K562 (cell line): ENCODE data around the gene GLI3. TPM values are rescaled to one million over a fixed set of nuclear protein-coding genes. Genes with fewer than 3 reads are reported as not detected.

Experiments
- ATAC-seq: fragments of 200-7000 bp; cut with Tn5 transposase; 3 replicates; pipeline ENCODE4 v1.9.1; 2020; ENCODE audit warnings: moderate library complexity
- BruUV-seq: library from RNA; stranded (reverse); fragments of 400-500 nt; replicated peaks from 2 replicates; lab custom pipeline; 2021; lab: Mats Ljungman, UMichigan
- CTCF ChIA-PET: fragments of 300-600 bp; formaldehyde crosslinking; extraction: SDS; loops from one replicate; lab custom pipeline; 2021; ENCODE audit warnings: low intra/inter-chr PET ratio; lab: Yijun Ruan, JAX
- POLR2A ChIA-PET: fragments of 300-600, 350-650 bp; sonication (Branson Sonifier 250); formaldehyde crosslinking; extraction: SDS; loops from one replicate; lab custom pipeline; 2021; ENCODE audit warnings: antibody characterized with exemption, inconsistent platforms; lab: Yijun Ruan, JAX
- DNase-seq, 4 experiments: peaks; one replicate each; pipeline versions ENCODE4 v3.0.0 to v3.0.0-alpha.2; 2011 to 2018; ENCODE audit warnings: low spot score in 3 of 4, mixed read lengths in 3 of 4; ENCODE audit errors: extremely low read depth in 1 of 4
- FAIRE-seq: peaks from 2 replicates; lab custom pipeline; 2011; peaks lifted over from hg19 to GRCh38; lab: Jason Lieb, UNC
- H2AFZ ChIP-seq: 2 replicates; pipeline ENCODE4 v1.6.0; 2011; ENCODE audit warnings: low read depth, low read length, control low read depth, inconsistent platforms
- H3K27ac ChIP-seq: fragments of 200-600 bp; 3 replicates; pipeline ENCODE4 v1.8.0; 2011; ENCODE audit warnings: low read depth, mild to moderate bottlenecking, control low read depth, inconsistent platforms, low read length, moderate library complexity, mixed read lengths; ENCODE audit errors: extremely low read depth
- H3K27me3 ChIP-seq, 2 experiments: fragments of 300-600 bp in 1 of 2; 2 replicates in 1 of 2; 3 replicates in 1 of 2; pipeline versions ENCODE4 v1.6.0 to v1.8.0; 2011; ENCODE audit warnings: inconsistent platforms in 2 of 2, low read length in 2 of 2, mild to moderate bottlenecking in 1 of 2, mixed read lengths in 1 of 2, moderate library complexity in 1 of 2; ENCODE audit not compliant: control insufficient read depth in 2 of 2, insufficient read depth in 2 of 2
- H3K36me3 ChIP-seq: fragments of 300-600 bp; 3 replicates; pipeline ENCODE4 v1.8.0; 2011; ENCODE audit warnings: mild to moderate bottlenecking, low read length, inconsistent platforms; ENCODE audit not compliant: control insufficient read depth, insufficient read depth
- H3K4me1 ChIP-seq, 2 experiments: fragments of 200-600 bp in 1 of 2; replicated peaks in 1 of 2; 2 replicates in 1 of 2; 3 replicates in 1 of 2; pipeline versions ENCODE4 v1.5.1 to v1.8.0; 2011; ENCODE audit warnings: inconsistent platforms in 2 of 2, low read length in 2 of 2, mild to moderate bottlenecking in 1 of 2, mixed read lengths in 1 of 2, moderate library complexity in 1 of 2; ENCODE audit not compliant: control insufficient read depth in 2 of 2, insufficient read depth in 2 of 2
- H3K4me2 ChIP-seq: 2 replicates; pipeline ENCODE4 v1.6.1; 2011; ENCODE audit warnings: low read length, control low read depth, inconsistent platforms, mixed read lengths; ENCODE audit not compliant: insufficient read depth
- H3K4me3 ChIP-seq: fragments of 200-600 bp; sonication (generic), shearing (Covaris generic); 2 replicates; pipeline ENCODE4 v1.5.1; 2016; ENCODE audit warnings: control low read depth, inconsistent platforms
- H3K79me2 ChIP-seq: fragments of 200-600 bp; 3 replicates; pipeline ENCODE4 v1.8.0; 2011; ENCODE audit warnings: low read length, inconsistent platforms; ENCODE audit not compliant: control insufficient read depth, insufficient read depth
- H3K9ac ChIP-seq, 2 experiments: 2 replicates each; pipeline versions ENCODE4 v1.6.0 to v1.6.1; 2011; ENCODE audit warnings: low read depth in 2 of 2, low read length in 2 of 2, control low read depth in 1 of 2, inconsistent platforms in 1 of 2, mild to moderate bottlenecking in 1 of 2, mixed read lengths in 1 of 2; ENCODE audit not compliant: insufficient read depth in 1 of 2
- H3K9me1 ChIP-seq: one replicate; pipeline ENCODE4 v1.6.0; 2011; ENCODE audit warnings: inconsistent platforms, mild to moderate bottlenecking, low read length, moderate library complexity; ENCODE audit not compliant: control insufficient read depth, insufficient read depth
- H3K9me3 ChIP-seq: replicated peaks from 2 replicates; pipeline ENCODE4 v1.5.1; 2011; ENCODE audit warnings: low read depth, low read length, inconsistent platforms; ENCODE audit not compliant: control insufficient read depth, insufficient read depth
- H4K20me1 ChIP-seq: replicated peaks from 2 replicates; pipeline ENCODE4 v1.6.1; 2011; ENCODE audit warnings: low read length, inconsistent platforms, mixed read lengths; ENCODE audit not compliant: control insufficient read depth, insufficient read depth
- CAMTA2 ChIP-seq: fragments of 250-450 bp; sonication (Bioruptor Pico); conservative IDR thresholded peaks from 2 replicates; pipeline ENCODE4 v1.5.1; 2022
- CCNT2 ChIP-seq: IDR thresholded peaks from 2 replicates; pipeline ENCODE4 v1.6.1; 2011; ENCODE audit warnings: borderline replicate concordance, low read depth, mild to moderate bottlenecking, moderate library complexity, mixed read lengths, low read length; ENCODE audit not compliant: insufficient read length; ENCODE audit errors: extremely low read depth
- DNMT1 ChIP-seq: fragments of 450-650 bp; IDR thresholded peaks from 2 replicates; pipeline ENCODE4 v1.6.1; 2016; ENCODE audit warnings: antibody characterized with exemption, mild to moderate bottlenecking
- FOSL1 ChIP-seq: fragments of 200-800 bp; sonication (Bioruptor generic); conservative IDR thresholded peaks from 2 replicates; pipeline ENCODE4 v1.6.1; 2016; ENCODE audit warnings: missing genetic modification characterization, missing compliant biosample characterization
- L3MBTL2 ChIP-seq: fragments of 450-650 bp; IDR thresholded peaks from 2 replicates; pipeline ENCODE4 v1.6.1; 2016; ENCODE audit warnings: mild to moderate bottlenecking, moderate library complexity
- MBD2 ChIP-seq: sonication (generic); IDR thresholded peaks from 2 replicates; pipeline ENCODE4 v1.6.1; 2016; ENCODE audit warnings: low read depth, borderline replicate concordance
- MEIS2 ChIP-seq: fragments of 450-650 bp; IDR thresholded peaks from 2 replicates; pipeline ENCODE4 v1.6.1; 2014; ENCODE audit warnings: mild to moderate bottlenecking; ENCODE audit not compliant: partially characterized antibody
- POLR2B ChIP-seq: fragments of 450-650 bp; IDR thresholded peaks from 2 replicates; pipeline ENCODE4 v1.6.1; 2018; ENCODE audit warnings: low read depth; ENCODE audit not compliant: partially characterized antibody
- SAFB ChIP-seq: fragments of 200-400 bp; formaldehyde crosslinking; IDR thresholded peaks from 2 replicates; pipeline ENCODE4 v1.6.1; 2017; ENCODE audit warnings: low read depth, low read length, borderline replicate concordance
- TBL1XR1 ChIP-seq, 2 experiments: IDR thresholded peaks; 2 replicates each; pipeline ENCODE4 v1.6.1; 2012; ENCODE audit warnings: improper control_type of control experiment in 2 of 2, low read length in 2 of 2, mild to moderate bottlenecking in 1 of 2
- ZNF239 ChIP-seq: fragments of 250-450 bp; sonication (Bioruptor Pico); IDR thresholded peaks from 2 replicates; pipeline ENCODE4 v1.4.0; 2020; ENCODE audit warnings: mild to moderate bottlenecking
- ZNF41 ChIP-seq: fragments of 250-450 bp; sonication (Bioruptor Pico); conservative IDR thresholded peaks from 2 replicates; pipeline ENCODE4 v1.4.0; 2020; ENCODE audit warnings: mild to moderate bottlenecking
- WGBS: fragments of 100-300 bp; shearing (Covaris generic); methylation state at CpG from one replicate; pipeline ENCODE4 v1.1.6; 2016; ENCODE audit warnings: low coverage, mixed read lengths; ENCODE audit not compliant: insufficient coverage; ENCODE audit errors: missing lambda C conversion rate; 5-methylcytosine and 5-hydroxymethylcytosine counted together
- in situ Hi-C: fragments of 300-500 bp; cut with MboI; formaldehyde crosslinking; loops from 4 replicates; pipeline ENCODE4 v1.15.0; 2018; ENCODE audit warnings: inconsistent platforms, mixed read lengths
- intact Hi-C: fragments of 100-400 bp; cut with micrococcal nuclease; formaldehyde crosslinking; loops from 2 replicates; pipeline ENCODE4 v1.14.2; 2022
- polyA plus RNA-seq, 8 experiments: library from polyadenylated mRNA; depleted of rRNA in 4 of 8; stranded (reverse) in 5 of 8; unstranded in 3 of 8; fragments of >200 nt; fragmentation: Nextera tagmentation in 2 of 8; fragmentation: Illumina TruSeq in 1 of 8; extraction: Ambion mirVana in 2 of 8; extraction: Trizol in 1 of 8; gene quantifications; 2 replicates each; pipeline versions ENCODE4 v1.2.1 to v1.2.3, GENCODE V29; 2011 to 2014; ENCODE audit warnings: inconsistent platforms in 1 of 8, missing spikeins in 1 of 8
- total RNA-seq, 7 experiments: library from RNA; depleted of rRNA in 6 of 7; stranded (reverse); fragments of >200 nt in 6 of 7; fragmentation: Illumina TruSeq in 2 of 7; extraction: Trizol in 2 of 7; gene quantifications; 2 replicates each; pipeline versions ENCODE4 v1.2.1 to v1.2.3, GENCODE V29; 2011 to 2021; ENCODE audit warnings: low replicate concordance in 1 of 7
- TF ChIP-seq, protein P1 (sequence below): fragments of 250-450 bp; sonication (Bioruptor Pico); IDR thresholded peaks from 2 replicates; pipeline ENCODE4 v1.9.0; 2021; ENCODE audit warnings: mild to moderate bottlenecking, inconsistent platforms
- TF ChIP-seq, protein P2 (sequence below): fragments of 250-450 bp; sonication (Bioruptor Pico); IDR thresholded peaks from 2 replicates; pipeline ENCODE4 v1.8.0; 2021; ENCODE audit warnings: mild to moderate bottlenecking, moderate library complexity
- TF ChIP-seq, protein P3 (sequence below): fragments of 450-650 bp; formaldehyde crosslinking; IDR thresholded peaks from 2 replicates; pipeline ENCODE4 v1.4.0; 2020; ENCODE audit warnings: mild to moderate bottlenecking, moderate library complexity

GLI3 gene
- total and polyA plus RNA-seq, 9 of the 15 experiments (the other 6 are each of a cell fraction or from before 2014, with no cell fraction given), result 0.01 to 0.18 (median 0.07) TPM; not detected in 6

DNA sequence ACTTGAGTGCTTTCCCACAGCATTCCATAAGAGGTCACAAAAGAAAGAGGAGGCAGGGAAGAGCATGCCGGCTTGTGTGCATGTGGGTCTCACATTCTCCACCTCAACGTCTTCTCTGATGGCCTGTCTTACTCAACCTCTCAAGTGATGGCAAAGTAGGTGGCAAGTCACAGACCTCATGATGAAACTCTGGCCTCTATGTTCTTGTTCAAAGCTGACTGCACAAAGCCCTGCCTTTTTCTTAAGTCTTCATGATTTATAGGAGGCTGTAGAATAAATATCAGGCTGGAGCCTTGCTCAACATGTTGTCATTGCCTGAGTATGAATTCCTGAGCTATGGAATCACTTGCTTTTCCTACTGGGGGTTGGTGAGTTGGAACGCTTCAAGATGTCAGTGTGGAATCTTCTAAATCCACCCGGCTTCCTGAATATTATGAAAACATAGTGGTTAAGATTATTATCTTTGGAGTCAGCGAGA, 320.5 kb downstream of the GLI3 start (continued):
- TF ChIP-seq, protein P1, sequence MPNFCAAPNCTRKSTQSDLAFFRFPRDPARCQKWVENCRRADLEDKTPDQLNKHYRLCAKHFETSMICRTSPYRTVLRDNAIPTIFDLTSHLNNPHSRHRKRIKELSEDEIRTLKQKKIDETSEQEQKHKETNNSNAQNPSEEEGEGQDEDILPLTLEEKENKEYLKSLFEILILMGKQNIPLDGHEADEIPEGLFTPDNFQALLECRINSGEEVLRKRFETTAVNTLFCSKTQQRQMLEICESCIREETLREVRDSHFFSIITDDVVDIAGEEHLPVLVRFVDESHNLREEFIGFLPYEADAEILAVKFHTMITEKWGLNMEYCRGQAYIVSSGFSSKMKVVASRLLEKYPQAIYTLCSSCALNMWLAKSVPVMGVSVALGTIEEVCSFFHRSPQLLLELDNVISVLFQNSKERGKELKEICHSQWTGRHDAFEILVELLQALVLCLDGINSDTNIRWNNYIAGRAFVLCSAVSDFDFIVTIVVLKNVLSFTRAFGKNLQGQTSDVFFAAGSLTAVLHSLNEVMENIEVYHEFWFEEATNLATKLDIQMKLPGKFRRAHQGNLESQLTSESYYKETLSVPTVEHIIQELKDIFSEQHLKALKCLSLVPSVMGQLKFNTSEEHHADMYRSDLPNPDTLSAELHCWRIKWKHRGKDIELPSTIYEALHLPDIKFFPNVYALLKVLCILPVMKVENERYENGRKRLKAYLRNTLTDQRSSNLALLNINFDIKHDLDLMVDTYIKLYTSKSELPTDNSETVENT, result no peak
- TF ChIP-seq ZNF239, result no peak

DNA sequence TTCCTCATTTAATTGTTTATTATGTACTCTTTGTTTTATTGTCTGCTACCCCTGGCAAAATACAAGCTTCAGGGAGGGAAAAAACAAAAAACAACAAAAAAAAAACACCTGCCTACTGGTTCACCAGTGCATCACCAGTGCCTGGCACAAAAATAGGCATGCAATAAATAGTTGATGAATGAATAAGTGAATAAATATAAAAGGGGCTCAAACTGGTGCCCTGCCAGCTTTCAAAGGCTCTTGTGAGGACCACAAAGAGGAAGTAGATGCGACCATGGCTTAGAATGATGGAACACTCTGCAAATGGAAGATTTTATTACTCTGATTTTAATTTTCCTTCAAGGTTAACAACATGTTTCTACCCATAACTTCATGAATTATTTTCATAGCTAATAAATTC, 321.1 kb downstream of the GLI3 start:
- H2AFZ ChIP-seq, result no peak overlapping the region
- no peaks in the 10 kb centered on the region for H3K9me3 ChIP-seq
- no peaks in the 10 kb centered on the region for H3K9me1 ChIP-seq
- FAIRE-seq (no peak), ATAC-seq (no peak), DNase-seq (no peak)
- H3K4me2 ChIP-seq, result no peak overlapping the region
- POLR2A ChIA-PET, result interaction anchor here (0.7 to 1.3 kb wide), 2 partner anchors 15 to 34 kb away, joined by 3 to 4 read pairs; no protein-coding TSS in a partner anchor
- no peak overlapping the region for H3K27ac ChIP-seq
- H3K79me2 ChIP-seq, result no peaks in the 10 kb centered on the region
- no peaks in the 10 kb centered on the region for H4K20me1 ChIP-seq
- CTCF ChIA-PET, result no interaction called here
- 0% methylated on average over 1 of the region's 1 CpG for WGBS
- H3K4me3 ChIP-seq, result no peak overlapping the region
- intact Hi-C loops, result no loop called here
- in situ Hi-C loops, result no loop called here
- no TSS peak for BruUV-seq
- H3K27me3 ChIP-seq, result no peaks in the 10 kb centered on the region
- H3K9ac ChIP-seq, result no peak overlapping the region
- no peaks in the 10 kb centered on the region for H3K4me1 ChIP-seq
- no peaks in the 10 kb centered on the region for H3K36me3 ChIP-seq
- TF ChIP-seq CCNT2 (no peak), MEIS2 (no peak), DNMT1 (no peak), L3MBTL2 (no peak), POLR2B (no peak), FOSL1 (tag) (no peak), MBD2 (no peak), TBL1XR1 (IDR thresholded peaks at IDR 0.05; ENCODE audit: low read length in 2 of 2) (no peak), SAFB (no peak), ZNF41 (no peak), CAMTA2 (CRISPR knock-in tag) (no peak)
- TF ChIP-seq, protein P2, sequence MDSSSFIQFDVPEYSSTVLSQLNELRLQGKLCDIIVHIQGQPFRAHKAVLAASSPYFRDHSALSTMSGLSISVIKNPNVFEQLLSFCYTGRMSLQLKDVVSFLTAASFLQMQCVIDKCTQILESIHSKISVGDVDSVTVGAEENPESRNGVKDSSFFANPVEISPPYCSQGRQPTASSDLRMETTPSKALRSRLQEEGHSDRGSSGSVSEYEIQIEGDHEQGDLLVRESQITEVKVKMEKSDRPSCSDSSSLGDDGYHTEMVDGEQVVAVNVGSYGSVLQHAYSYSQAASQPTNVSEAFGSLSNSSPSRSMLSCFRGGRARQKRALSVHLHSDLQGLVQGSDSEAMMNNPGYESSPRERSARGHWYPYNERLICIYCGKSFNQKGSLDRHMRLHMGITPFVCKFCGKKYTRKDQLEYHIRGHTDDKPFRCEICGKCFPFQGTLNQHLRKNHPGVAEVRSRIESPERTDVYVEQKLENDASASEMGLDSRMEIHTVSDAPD (CRISPR knock-in tag), result no peak
- TF ChIP-seq, protein P3, sequence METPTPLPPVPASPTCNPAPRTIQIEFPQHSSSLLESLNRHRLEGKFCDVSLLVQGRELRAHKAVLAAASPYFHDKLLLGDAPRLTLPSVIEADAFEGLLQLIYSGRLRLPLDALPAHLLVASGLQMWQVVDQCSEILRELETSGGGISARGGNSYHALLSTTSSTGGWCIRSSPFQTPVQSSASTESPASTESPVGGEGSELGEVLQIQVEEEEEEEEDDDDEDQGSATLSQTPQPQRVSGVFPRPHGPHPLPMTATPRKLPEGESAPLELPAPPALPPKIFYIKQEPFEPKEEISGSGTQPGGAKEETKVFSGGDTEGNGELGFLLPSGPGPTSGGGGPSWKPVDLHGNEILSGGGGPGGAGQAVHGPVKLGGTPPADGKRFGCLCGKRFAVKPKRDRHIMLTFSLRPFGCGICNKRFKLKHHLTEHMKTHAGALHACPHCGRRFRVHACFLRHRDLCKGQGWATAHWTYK, result no peak
